ENCODE data around the gene HOXD3.

Gene HOXD3

DNA sequence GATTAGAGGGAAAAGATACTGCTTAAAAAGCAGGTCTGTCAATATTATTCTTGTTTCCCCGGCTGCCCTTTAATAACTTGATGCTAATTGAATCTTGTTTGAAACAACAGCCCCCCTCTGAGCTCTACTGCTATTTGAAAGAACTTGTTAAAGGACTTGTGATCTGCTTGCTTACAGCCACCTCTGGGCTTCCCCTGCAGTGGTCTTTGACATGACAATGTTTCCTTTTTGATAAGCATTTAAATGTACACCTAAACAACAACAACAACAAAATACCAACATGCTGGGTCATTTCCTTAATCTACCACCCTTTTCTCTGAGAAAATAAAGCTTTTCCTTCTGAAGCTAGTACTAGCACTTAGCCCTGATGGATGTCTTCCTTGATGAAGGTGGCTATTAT, 35.2 kb downstream of the HOXD3 start:
- H3K27ac ChIP-seq (ENCODE audit: low read depth, low read length): no peak overlapping the region
- H3K4me1 ChIP-seq (ENCODE audit: control insufficient read depth, insufficient read depth, low read length): no peaks in the 10 kb centered on the region
- H3K4me3 ChIP-seq (ENCODE audit: low read length): no peak overlapping the region
- no peaks in the 10 kb centered on the region for H3K36me3 ChIP-seq (ENCODE audit: control insufficient read depth, insufficient read depth, low read length)
- H3K9ac ChIP-seq (ENCODE audit: low read length): no peak overlapping the region
- peaks cover 14% of the 10 kb centered on the region for H3K27me3 ChIP-seq (ENCODE audit: control insufficient read depth, insufficient read depth, low read length)

- no peaks in the 10 kb centered on the region for H3K36me3 ChIP-seq (ENCODE audit: control insufficient read depth, insufficient read depth, low read length)
- peaks cover 14% of the 10 kb centered on the region for H3K27me3 ChIP-seq (ENCODE audit: control insufficient read depth, insufficient read depth, low read length)
- no peaks in the 10 kb centered on the region for H3K4me1 ChIP-seq (ENCODE audit: control insufficient read depth, insufficient read depth, low read length)
- no peak overlapping the region for H3K27ac ChIP-seq (ENCODE audit: low read depth, low read length)
- H3K9ac ChIP-seq (ENCODE audit: low read length): no peak overlapping the region
- H3K4me3 ChIP-seq (ENCODE audit: low read length): no peak overlapping the region
Measured at GRCh38 chr2:176193048-176193447, 35.9 kb downstream of the HOXD3 start.

GRCh38 chr2:176199902-176200301, 42.8 kb downstream of the HOXD3 start:
- Histone ChIP-seq H3K36me3 (ENCODE audit: control insufficient read depth, insufficient read depth, low read length) (no peaks in the 10 kb centered on the region), H3K27ac (ENCODE audit: low read depth, low read length) (no peak overlapping the region), H3K9ac (ENCODE audit: low read length) (no peak overlapping the region), H3K4me1 (ENCODE audit: control insufficient read depth, insufficient read depth, low read length) (no peaks in the 10 kb centered on the region), H3K4me3 (ENCODE audit: low read length) (no peak overlapping the region), H3K27me3 (ENCODE audit: control insufficient read depth, insufficient read depth, low read length) (no peaks in the 10 kb centered on the region)

- no peaks in the 10 kb centered on the region for H3K36me3 ChIP-seq (ENCODE audit: control insufficient read depth, insufficient read depth, low read length)
- H3K9ac ChIP-seq (ENCODE audit: low read length): no peak overlapping the region
- no peaks in the 10 kb centered on the region for H3K27me3 ChIP-seq (ENCODE audit: control insufficient read depth, insufficient read depth, low read length)
- H3K4me1 ChIP-seq (ENCODE audit: control insufficient read depth, insufficient read depth, low read length): no peaks in the 10 kb centered on the region
- H3K4me3 ChIP-seq (ENCODE audit: low read length): no peak overlapping the region
- H3K27ac ChIP-seq (ENCODE audit: low read depth, low read length): no peak overlapping the region
Measured at GRCh38 chr2:176200971-176201370, 43.9 kb downstream of the HOXD3 start.

GRCh38 chr2:176202491-176202890, 45.4 kb downstream of the HOXD3 start:
- Histone ChIP-seq H3K4me1 (ENCODE audit: control insufficient read depth, insufficient read depth, low read length) (no peaks in the 10 kb centered on the region), H3K9ac (ENCODE audit: low read length) (no peak overlapping the region), H3K27ac (ENCODE audit: low read depth, low read length) (no peak overlapping the region), H3K27me3 (ENCODE audit: control insufficient read depth, insufficient read depth, low read length) (no peaks in the 10 kb centered on the region), H3K4me3 (ENCODE audit: low read length) (no peak overlapping the region), H3K36me3 (ENCODE audit: control insufficient read depth, insufficient read depth, low read length) (no peaks in the 10 kb centered on the region)

DNA sequence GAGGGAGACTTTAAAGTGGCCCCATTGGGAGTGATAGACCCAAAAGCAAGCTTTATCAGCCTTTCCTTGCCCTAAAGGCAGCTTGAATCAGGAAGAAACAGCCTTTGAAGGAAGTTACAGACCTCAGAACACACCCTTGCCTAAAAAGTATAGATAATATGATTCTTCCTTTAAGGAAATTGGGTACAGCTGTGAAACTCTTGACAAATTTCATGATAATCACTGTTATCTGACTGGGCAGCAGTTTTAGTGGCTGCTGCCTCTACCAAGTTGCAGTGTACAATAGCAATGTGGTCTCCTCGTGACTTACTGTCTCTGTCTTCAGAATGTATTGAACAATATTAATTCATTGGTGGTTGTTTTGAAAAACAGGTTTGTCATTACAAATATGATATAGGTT, 48.0 kb downstream of the HOXD3 start:
- no peaks in the 10 kb centered on the region for H3K36me3 ChIP-seq (ENCODE audit: control insufficient read depth, insufficient read depth, low read length)
- no peak overlapping the region for H3K4me3 ChIP-seq (ENCODE audit: low read length)
- no peak overlapping the region for H3K9ac ChIP-seq (ENCODE audit: low read length)
- H3K27ac ChIP-seq (ENCODE audit: low read depth, low read length): no peak overlapping the region
- no peaks in the 10 kb centered on the region for H3K27me3 ChIP-seq (ENCODE audit: control insufficient read depth, insufficient read depth, low read length)
- no peaks in the 10 kb centered on the region for H3K4me1 ChIP-seq (ENCODE audit: control insufficient read depth, insufficient read depth, low read length)

DNA sequence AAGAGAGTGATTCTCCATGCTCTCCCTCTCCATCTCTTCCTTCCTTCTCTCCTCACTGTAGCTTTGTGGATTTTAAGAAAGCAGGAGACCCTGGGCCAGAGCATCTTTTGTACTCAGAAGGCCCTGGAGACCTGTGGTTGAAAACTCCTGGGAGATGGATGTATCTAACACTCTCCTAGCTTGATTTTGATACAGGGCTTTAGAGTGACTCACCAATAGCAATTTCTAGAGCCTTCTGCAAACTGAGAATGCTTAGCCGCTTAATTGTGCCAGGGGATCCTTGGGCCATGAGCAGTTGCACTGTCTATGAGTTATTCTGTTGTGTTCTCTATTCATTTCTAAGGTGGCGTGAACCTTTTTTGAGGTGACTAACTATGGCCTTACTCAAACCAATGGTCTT, 49.0 kb downstream of the HOXD3 start:
- no peaks in the 10 kb centered on the region for H3K27me3 ChIP-seq (ENCODE audit: control insufficient read depth, insufficient read depth, low read length)
- H3K4me1 ChIP-seq (ENCODE audit: control insufficient read depth, insufficient read depth, low read length): no peaks in the 10 kb centered on the region
- no peak overlapping the region for H3K27ac ChIP-seq (ENCODE audit: low read depth, low read length)
- H3K36me3 ChIP-seq (ENCODE audit: control insufficient read depth, insufficient read depth, low read length): no peaks in the 10 kb centered on the region
- H3K9ac ChIP-seq (ENCODE audit: low read length): no peak overlapping the region
- H3K4me3 ChIP-seq (ENCODE audit: low read length): no peak overlapping the region

GRCh38 chr2:176206682-176207081, 49.6 kb downstream of the HOXD3 start:
- H3K27ac ChIP-seq (ENCODE audit: low read depth, low read length): no peak overlapping the region
- no peaks in the 10 kb centered on the region for H3K36me3 ChIP-seq (ENCODE audit: control insufficient read depth, insufficient read depth, low read length)
- H3K4me1 ChIP-seq (ENCODE audit: control insufficient read depth, insufficient read depth, low read length): no peaks in the 10 kb centered on the region
- no peak overlapping the region for H3K4me3 ChIP-seq (ENCODE audit: low read length)
- no peaks in the 10 kb centered on the region for H3K27me3 ChIP-seq (ENCODE audit: control insufficient read depth, insufficient read depth, low read length)
- no peak overlapping the region for H3K9ac ChIP-seq (ENCODE audit: low read length)

- H3K9ac ChIP-seq (ENCODE audit: low read length): no peak overlapping the region
- no peaks in the 10 kb centered on the region for H3K27me3 ChIP-seq (ENCODE audit: control insufficient read depth, insufficient read depth, low read length)
- no peak overlapping the region for H3K27ac ChIP-seq (ENCODE audit: low read depth, low read length)
- no peaks in the 10 kb centered on the region for H3K36me3 ChIP-seq (ENCODE audit: control insufficient read depth, insufficient read depth, low read length)
- no peaks in the 10 kb centered on the region for H3K4me1 ChIP-seq (ENCODE audit: control insufficient read depth, insufficient read depth, low read length)
- no peak overlapping the region for H3K4me3 ChIP-seq (ENCODE audit: low read length)
Measured at GRCh38 chr2:176211110-176211509, 54.0 kb downstream of the HOXD3 start.

DNA sequence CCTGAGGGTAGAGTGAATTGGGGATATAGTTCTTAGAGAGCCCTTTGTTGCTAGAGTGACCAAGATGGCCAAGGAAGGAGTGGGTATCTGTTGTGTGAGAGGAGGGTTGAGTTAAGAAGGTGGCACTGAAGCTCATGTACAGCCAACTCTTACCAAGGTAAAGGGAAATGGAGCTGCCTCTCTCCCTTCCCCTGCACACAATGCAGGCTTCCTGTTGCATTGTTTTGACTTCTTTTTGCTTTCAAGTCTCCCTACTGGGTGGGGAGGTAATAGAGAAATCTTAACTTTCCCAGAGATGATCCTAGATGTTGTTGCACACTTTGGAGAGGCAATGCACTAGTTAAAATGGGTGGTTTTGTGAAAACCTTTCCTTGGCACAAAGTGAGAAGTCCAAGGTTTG, 55.2 kb downstream of the HOXD3 start:
- Histone ChIP-seq H3K4me1 (ENCODE audit: control insufficient read depth, insufficient read depth, low read length) (no peaks in the 10 kb centered on the region), H3K27ac (ENCODE audit: low read depth, low read length) (no peak overlapping the region), H3K27me3 (ENCODE audit: control insufficient read depth, insufficient read depth, low read length) (no peaks in the 10 kb centered on the region), H3K36me3 (ENCODE audit: control insufficient read depth, insufficient read depth, low read length) (no peaks in the 10 kb centered on the region), H3K4me3 (ENCODE audit: low read length) (no peak overlapping the region), H3K9ac (ENCODE audit: low read length) (no peak overlapping the region)

DNA sequence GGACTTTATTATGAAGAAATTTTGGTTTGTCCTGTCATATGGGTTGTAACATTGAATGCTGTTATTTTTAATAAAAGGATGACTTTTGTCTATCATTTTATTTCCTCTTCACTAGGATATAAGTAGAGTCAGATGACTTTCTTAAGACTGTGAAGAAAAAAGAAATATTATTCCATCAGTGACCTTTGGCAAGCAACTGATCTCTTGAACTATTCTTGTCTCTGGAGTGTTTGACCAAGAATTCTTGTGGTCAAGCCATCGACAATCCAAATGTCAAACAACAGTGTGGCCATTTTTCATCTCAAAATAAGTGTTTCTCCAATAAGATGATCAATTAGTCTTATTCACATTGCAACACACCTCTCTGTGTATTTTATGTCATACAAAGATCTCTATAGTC, 56.3 kb downstream of the HOXD3 start:
- Histone ChIP-seq H3K9ac (ENCODE audit: low read length) (no peak overlapping the region), H3K4me1 (ENCODE audit: control insufficient read depth, insufficient read depth, low read length) (no peaks in the 10 kb centered on the region), H3K27ac (ENCODE audit: low read depth, low read length) (no peak overlapping the region), H3K36me3 (ENCODE audit: control insufficient read depth, insufficient read depth, low read length) (no peaks in the 10 kb centered on the region), H3K4me3 (ENCODE audit: low read length) (no peak overlapping the region), H3K27me3 (ENCODE audit: control insufficient read depth, insufficient read depth, low read length) (no peaks in the 10 kb centered on the region)

All from rectal smooth muscle tissue (tissue), 1 donor.